ENCODE data around the gene EML2.
"Not testable (repeated sequence)": the region's sequence is repeated elsewhere in the genome, so short reads cannot be mapped to it uniquely, and the experiment has no call there.

EML2 gene

DNA sequence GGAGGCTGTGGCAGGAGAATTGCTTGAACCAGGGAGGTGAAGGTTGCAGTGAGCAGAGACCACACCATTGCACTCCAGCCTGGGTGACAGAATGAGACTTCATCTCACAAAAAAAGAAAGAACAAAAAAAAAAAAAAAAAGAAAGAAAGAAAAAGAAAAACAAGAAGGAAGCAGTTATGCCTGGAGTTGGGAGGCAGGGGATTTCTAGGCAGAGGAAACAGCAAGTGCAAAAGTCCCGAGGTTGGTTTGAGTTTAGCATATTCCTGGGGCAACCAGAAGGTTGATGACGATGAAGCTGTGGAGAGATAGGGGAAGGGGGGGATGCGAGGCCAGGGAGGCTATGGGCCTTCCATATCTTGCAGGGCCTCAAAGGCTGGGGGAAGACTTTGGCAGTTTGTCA lies 11.5 kb upstream of the EML2 start:
- DNase-seq: no peak

GRCh38 chr19:45646345-45646698 lies 7.1 kb upstream of the EML2 start:
- DNase-seq: no peak

DNA sequence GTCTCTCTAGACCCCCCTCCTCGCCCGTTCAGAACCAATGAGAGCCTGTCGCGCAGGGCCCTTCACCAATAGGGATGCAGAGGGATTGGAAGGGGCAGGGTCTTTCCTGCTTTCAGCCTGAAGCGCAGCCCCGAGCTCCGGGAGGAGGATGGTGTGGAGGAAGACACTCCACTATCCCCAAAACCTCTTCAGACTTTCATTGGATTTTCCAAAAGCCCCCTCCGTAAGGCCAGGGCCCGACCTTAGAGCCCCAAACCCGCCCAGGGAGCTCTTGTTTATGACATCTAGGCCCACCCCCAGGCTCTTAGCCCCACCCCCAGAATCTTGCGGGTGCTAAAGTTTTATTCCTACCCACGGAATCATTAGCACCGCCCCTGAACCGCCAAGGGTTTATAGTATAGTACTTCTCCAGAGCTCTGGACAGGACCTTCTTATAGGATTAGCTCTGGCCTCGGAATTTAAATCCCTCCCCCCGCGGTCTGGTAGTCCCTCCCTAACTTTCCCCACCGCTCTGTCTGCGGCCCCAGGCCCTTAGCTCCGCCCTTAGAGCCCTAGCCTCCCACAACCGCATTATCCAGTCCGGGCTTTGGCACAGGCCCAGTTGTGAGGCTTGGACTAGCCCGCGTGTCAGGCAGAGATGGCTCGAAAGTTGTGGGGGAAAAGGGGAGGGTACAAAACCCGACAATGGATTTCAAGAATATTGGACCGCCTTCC lies 6.6 kb upstream of the EML2 start:
- DNase-seq: peak; percentile 62

DNA sequence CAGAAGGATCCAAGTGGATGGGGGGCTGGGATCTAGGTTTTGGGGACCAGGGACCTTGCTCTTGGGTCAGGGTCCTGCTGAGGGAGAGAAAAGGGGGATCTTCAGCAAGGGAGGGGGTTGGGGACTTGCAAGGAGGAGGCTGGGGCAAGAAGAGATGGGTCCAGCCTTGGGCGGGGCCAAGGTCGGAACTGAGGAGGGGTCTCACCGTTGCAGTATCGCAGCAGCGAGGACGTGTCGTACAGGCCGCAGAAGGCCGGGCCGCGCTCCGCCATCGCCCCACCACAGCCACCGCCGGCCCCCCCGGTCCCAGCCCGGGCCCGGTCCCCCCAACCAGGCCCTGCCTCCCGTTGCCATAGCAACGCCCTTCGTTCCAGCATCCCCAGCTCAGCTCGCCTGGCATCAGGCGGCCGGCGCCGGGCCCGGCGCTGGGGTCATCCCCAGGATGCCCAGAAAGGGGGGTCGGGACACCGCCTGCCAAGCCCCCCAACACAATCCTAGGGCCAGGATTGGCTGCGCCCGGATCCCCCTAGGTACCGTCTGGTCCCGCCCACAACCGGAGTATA lies 6.0 kb upstream of the EML2 start:
- DNase-seq: no peak

- no peak for DNase-seq
Measured at GRCh38 chr19:45643927-45644771, 5.0 kb upstream of the EML2 start.

DNA sequence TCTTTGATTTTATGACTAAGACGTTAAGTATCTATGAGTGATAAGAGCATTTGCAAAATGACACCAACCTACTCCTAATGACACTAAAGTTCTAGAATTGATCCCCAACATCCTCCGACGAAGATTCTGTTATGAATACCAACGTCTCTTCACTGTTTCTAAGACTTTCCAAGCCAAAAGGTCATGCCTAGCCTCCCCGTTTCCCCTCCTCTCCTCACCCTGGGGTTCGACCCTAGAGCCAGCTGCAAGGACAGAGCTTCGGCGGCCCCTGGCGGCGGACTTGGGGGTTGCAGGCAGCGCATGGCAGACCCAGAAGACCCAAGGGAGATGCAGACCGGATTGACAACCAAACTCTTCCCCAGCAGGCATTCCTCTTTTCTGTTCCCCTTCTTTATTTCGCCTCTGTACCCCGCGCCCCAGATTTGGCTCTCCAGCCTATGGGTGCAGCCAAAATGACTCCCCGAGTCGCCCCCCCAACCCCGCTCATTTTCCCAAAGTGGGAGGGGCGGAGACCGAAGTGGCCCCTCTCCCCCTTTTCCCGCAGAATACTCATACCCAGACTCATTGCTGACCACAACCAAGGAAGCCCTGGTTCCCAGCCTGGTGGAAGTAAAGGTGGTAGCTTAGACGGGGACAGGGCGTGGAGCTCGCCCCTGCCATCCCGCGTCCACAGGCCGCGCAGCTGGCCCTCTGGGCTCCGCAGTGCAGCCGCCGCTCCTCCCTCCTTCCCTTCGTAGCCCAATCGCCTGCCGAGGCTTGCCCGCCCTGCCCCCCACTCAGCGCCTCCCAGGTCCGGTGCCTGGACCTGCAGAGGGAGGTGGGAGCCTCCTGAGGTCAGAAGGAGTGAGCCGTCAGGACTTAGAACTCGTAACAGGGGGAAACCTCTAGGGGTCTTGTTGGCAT lies 4.1 kb upstream of the EML2 start:
- DNase-seq: peak; percentile 84

DNA sequence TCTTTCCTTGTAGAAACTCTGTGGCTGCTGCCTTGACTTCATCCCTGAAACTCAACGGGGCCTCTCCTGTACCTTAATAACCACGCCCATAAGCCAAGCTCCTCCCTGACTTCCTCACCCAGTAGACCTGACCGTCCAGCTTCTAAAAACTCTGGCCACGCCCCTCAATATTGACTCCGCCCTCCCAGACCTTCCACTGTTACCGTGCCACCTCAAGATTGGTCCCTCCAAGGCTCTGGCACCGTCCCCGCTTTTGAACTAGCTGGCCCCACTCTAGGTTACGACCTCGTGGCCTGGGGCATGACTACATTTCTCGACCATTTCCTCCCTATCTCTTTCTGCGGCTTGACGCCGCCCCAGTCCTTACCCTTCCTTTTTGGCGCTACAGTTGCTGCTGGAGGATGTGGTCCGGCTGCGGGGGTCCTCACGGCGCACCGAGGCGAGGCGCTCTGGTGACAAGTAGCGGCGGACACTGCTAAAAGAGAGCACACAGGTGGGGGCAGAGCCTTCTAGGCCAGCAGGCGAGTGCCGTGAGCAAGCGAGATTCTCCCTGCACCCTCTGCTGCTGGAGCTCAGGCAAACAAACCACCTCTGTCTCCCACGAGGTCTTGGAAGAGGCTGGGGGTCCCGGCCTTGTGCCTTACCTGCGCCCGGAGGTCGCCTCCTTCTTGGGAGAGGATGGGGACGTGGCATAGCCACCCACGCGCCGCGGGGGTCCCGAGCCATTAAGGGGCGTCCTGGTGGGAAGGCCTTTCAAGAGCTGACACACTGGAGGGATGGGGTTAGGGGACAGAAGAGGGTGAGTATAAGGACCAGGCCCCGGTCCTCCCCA lies 2.3 kb upstream of the EML2 start:
- peak; percentile 33 for DNase-seq

DNA sequence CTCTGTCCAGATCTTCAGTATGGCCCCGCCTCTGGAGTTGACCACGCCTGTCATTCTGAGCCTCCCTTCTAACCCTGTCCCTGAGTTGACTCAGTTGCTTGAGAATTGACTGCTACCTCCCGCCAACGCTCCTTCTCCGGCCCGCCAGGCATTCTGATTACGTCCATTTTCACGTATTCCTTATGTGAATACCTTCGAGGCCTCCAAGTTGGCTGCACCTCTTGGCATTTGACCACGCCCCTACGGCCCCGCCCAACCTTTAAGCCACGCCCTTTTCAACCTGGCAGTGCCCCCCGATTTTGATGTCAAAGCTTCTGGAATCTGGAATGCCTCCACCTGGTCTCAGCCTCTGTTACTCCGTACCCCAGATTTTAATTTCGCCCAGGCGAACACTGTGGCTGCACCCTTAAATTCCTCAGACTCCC lies 1.7 kb upstream of the EML2 start:
- no peak for DNase-seq

GRCh38 chr19:45637890-45638667 lies 1.1 kb downstream of the EML2 start:
- no peak for DNase-seq

- no peak for DNase-seq
Measured at GRCh38 chr19:45636902-45637301, 2.3 kb downstream of the EML2 start.

GRCh38 chr19:45636275-45636674 lies 2.9 kb downstream of the EML2 start:
- DNase-seq: no peak

DNA sequence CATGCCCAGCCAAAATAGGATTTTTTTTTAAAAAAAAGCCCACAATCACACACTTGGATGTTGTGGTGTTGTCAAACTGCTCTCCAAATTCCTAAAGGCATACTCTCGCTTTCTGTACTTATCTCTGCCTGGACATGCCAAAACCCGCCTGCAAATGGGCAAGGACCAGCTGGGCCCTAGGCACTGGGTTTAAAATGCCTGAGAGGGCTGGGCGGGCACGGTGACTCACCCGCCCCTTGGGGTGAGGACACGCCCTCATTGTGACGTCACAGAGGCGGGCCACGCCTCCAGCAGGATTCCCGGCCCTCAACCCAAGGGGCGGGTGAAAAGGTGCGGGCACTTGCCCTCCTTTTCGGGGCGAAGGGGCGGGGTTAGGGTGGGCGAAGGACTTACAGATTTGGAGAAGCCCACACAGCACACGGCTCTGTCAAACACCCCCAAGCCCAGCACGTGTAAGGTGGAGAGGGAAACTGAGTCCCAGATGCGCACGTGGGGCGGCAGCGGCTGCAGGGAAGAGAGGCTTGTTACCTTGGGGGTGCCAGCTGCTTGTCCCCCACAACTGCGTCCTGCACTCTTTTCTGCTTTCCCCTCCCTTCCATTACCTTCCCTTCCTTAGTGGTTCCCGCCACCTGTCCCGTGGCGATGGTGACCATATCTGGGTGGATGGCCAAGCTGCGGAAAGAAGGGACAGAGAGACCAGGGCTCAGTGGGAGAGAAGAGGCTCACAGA lies 6.6 kb downstream of the EML2 start:
- DNase-seq: peak; percentile 17

- DNase-seq: no peak
Measured at GRCh38 chr19:45630463-45630862, 8.7 kb downstream of the EML2 start.

DNA sequence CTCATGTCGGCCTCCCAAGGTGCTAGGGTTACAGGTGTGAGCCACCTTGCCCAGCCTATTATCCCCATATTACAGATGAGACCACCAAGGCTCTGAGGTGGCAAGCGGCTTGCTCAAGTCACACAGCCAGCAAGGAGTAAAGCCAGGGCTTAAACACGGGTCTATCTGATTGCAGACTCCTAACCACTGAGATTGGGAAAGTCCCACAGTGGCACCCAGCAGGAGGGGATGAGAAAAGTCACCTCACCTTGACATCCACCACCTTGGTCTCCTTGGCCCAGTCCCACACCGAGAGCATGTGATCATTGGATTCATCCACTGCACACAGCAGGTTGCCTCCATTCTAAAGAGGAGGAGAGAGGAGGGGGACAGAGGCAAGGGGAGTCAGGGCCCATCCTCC lies 9.5 kb downstream of the EML2 start:
- no peak for DNase-seq

- not testable (repeated sequence) for DNase-seq
Measured at GRCh38 chr19:45628219-45628618, 11.0 kb downstream of the EML2 start.

DNA sequence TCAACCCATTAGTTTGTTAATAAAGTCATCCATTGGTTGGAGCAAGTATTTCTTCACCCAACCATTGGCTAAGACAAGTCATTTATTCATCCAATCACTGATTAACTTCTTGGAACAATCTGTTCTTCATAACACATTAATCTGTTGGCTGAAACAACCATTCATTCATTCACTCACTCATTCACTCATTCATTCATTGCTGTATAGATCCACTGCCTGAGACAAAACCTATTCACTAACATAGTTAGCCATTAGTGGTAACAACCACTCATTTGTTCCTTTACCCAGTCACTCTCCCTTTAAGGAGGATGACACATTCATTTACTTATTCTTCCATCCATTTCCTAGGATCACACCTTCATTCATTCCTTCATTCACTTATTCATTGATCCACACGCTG lies 15.2 kb downstream of the EML2 start:
- no peak for DNase-seq

- DNase-seq: no peak
Measured at GRCh38 chr19:45621976-45622503, 17.2 kb downstream of the EML2 start.

- no peak for DNase-seq
Measured at GRCh38 chr19:45621389-45621788, 17.8 kb downstream of the EML2 start.

- no peak for DNase-seq
Measured at GRCh38 chr19:45616704-45617017, 22.5 kb downstream of the EML2 start.
